Progenitor cell of endocrine pancreas (in vitro differentiated cells): ENCODE measurements around the gene PRKN. TPM values are rescaled to one million over a fixed set of nuclear protein-coding genes. Genes with fewer than 3 reads are reported as not detected.

Experiments used
- DNase-seq: peaks from one replicate; pipeline ENCODE4 v3.0.0; 2021; ENCODE audit warnings: low spot score; ENCODE audit not compliant: unreplicated experiment
- H3K27ac Mint-ChIP-seq: 2 replicates; pipeline ENCODE4 v1.8.0; 2021; ENCODE audit warnings: mild to moderate bottlenecking, moderate library complexity, mixed read lengths
- H3K27me3 Mint-ChIP-seq: 2 replicates; pipeline ENCODE4 v1.8.0; 2021; ENCODE audit warnings: mixed read lengths
- H3K36me3 Mint-ChIP-seq: 2 replicates; pipeline ENCODE4 v1.8.0; 2022; ENCODE audit warnings: mixed read lengths; ENCODE audit not compliant: insufficient read depth
- H3K4me1 Mint-ChIP-seq: 2 replicates; pipeline ENCODE4 v1.8.0; 2021; ENCODE audit warnings: low read depth, mixed read lengths
- H3K4me3 Mint-ChIP-seq: 2 replicates; pipeline ENCODE4 v1.8.0; 2021; ENCODE audit warnings: low read depth, mild to moderate bottlenecking, moderate library complexity, mixed read lengths
- H3K9me3 Mint-ChIP-seq: 2 replicates; pipeline ENCODE4 v1.8.0; 2021; ENCODE audit warnings: low read depth, mixed read lengths
- CTCF ChIP-seq: fragments of 200-600 bp; sonication (generic); IDR thresholded peaks from one replicate; pipeline ENCODE4 v1.5.0; 2021; ENCODE audit warnings: antibody characterized with exemption, mild to moderate bottlenecking; ENCODE audit not compliant: unreplicated experiment
- total RNA-seq: library from RNA; stranded (reverse); gene quantifications from 2 replicates; pipeline ENCODE4 v1.2.1, GENCODE V29; 2021

Gene PRKN
- total RNA-seq, 1 donor from 2014 or later, result 4.6 TPM

- Mint-ChIP-seq H3K9me3 (no peaks in the 10 kb centered on the region), H3K27ac (no peak overlapping the region), H3K4me1 (no peaks in the 10 kb centered on the region), H3K4me3 (no peak overlapping the region), H3K36me3 (no peaks in the 10 kb centered on the region), H3K27me3 (peaks cover 42% of the 10 kb centered on the region)
- TF ChIP-seq CTCF, result no peak
- DNase-seq, result no peak
Measured at GRCh38 chr6:161798844-161799394, 928.6 kb downstream of the PRKN start.

GRCh38 chr6:161796681-161797080, 930.9 kb downstream of the PRKN start:
- no peaks in the 10 kb centered on the region for H3K9me3 Mint-ChIP-seq
- peaks cover 22% of the 10 kb centered on the region for H3K27me3 Mint-ChIP-seq
- no peak for DNase-seq

GRCh38 chr6:161792851-161793493, 934.6 kb downstream of the PRKN start:
- no peaks in the 10 kb centered on the region for H3K36me3 Mint-ChIP-seq
- TF ChIP-seq CTCF, result no peak
- no peak overlapping the region for H3K4me3 Mint-ChIP-seq
- no peak for DNase-seq
- H3K27ac Mint-ChIP-seq, result no peak overlapping the region
- no peaks in the 10 kb centered on the region for H3K9me3 Mint-ChIP-seq
- H3K4me1 Mint-ChIP-seq, result no peaks in the 10 kb centered on the region
- H3K27me3 Mint-ChIP-seq, result peaks cover 11% of the 10 kb centered on the region

More at GRCh38 chr6:161796681-161797080, 930.9 kb downstream of the PRKN start:
- Mint-ChIP-seq H3K36me3 (no peaks in the 10 kb centered on the region), H3K4me3 (no peak overlapping the region), H3K27ac (no peak overlapping the region), H3K4me1 (no peaks in the 10 kb centered on the region)
- TF ChIP-seq CTCF, result no peak

- DNase-seq, result no peak
- no peak overlapping the region for H3K27ac Mint-ChIP-seq
- H3K4me1 Mint-ChIP-seq, result no peaks in the 10 kb centered on the region
- peaks cover 5% of the 10 kb centered on the region for H3K9me3 Mint-ChIP-seq
- H3K27me3 Mint-ChIP-seq, result peaks cover 3% of the 10 kb centered on the region
- TF ChIP-seq CTCF, result no peak
- H3K4me3 Mint-ChIP-seq, result no peak overlapping the region
- H3K36me3 Mint-ChIP-seq, result no peaks in the 10 kb centered on the region
Measured at GRCh38 chr6:161788531-161788930, 939.0 kb downstream of the PRKN start.

- Mint-ChIP-seq H3K4me1 (no peaks in the 10 kb centered on the region), H3K27ac (no peak overlapping the region), H3K36me3 (no peaks in the 10 kb centered on the region), H3K4me3 (no peak overlapping the region), H3K27me3 (no peaks in the 10 kb centered on the region), H3K9me3 (no peaks in the 10 kb centered on the region)
- DNase-seq, result no peak
- no peak for TF ChIP-seq CTCF
Measured at GRCh38 chr6:161772176-161772575, 955.4 kb downstream of the PRKN start.
